T-helper 9 cell (primary cell): ENCODE measurements around the gene EBF4.

Source experiments
- DNase-seq: peaks from one replicate; pipeline ENCODE4 v3.0.0-alpha.2; 2020

Gene EBF4

GRCh38 chr20:2745060-2745910 lies 52.7 kb downstream of the EBF4 start:
- no peak for DNase-seq

GRCh38 chr20:2745936-2746635 lies 53.5 kb downstream of the EBF4 start:
- no peak for DNase-seq

- no peak for DNase-seq
These were observed 54.2 kb downstream of the EBF4 start for GRCh38 chr20:2746636-2747265.

GRCh38 chr20:2747676-2748235 lies 55.2 kb downstream of the EBF4 start:
- DNase-seq: no peak

GRCh38 chr20:2748551-2749342 lies 56.2 kb downstream of the EBF4 start:
- DNase-seq: no peak

- DNase-seq: no peak
These were observed 56.9 kb downstream of the EBF4 start for GRCh38 chr20:2749343-2749950.

- no peak for DNase-seq
These were observed 57.4 kb downstream of the EBF4 start for GRCh38 chr20:2749951-2750490.

- no peak for DNase-seq
These were observed 58.1 kb downstream of the EBF4 start for GRCh38 chr20:2750491-2751251.

- no peak for DNase-seq
These were observed 58.8 kb downstream of the EBF4 start for GRCh38 chr20:2751347-2751877.

GRCh38 chr20:2751878-2752566 lies 59.4 kb downstream of the EBF4 start:
- DNase-seq: peak; percentile 53

GRCh38 chr20:2752567-2753460 lies 60.2 kb downstream of the EBF4 start:
- peak; percentile 46 for DNase-seq

- no peak for DNase-seq
These were observed 61.0 kb downstream of the EBF4 start for GRCh38 chr20:2753461-2754040.

- DNase-seq: no peak
These were observed 61.8 kb downstream of the EBF4 start for GRCh38 chr20:2754424-2754823.

GRCh38 chr20:2755451-2756055 lies 63.0 kb downstream of the EBF4 start:
- DNase-seq: no peak

- DNase-seq: no peak
These were observed 63.6 kb downstream of the EBF4 start for GRCh38 chr20:2756056-2756611.

- DNase-seq: no peak
These were observed 64.4 kb downstream of the EBF4 start for GRCh38 chr20:2757001-2757400.

- DNase-seq: no peak
These were observed 65.4 kb downstream of the EBF4 start for GRCh38 chr20:2757969-2758368.

- DNase-seq: no peak
These were observed 66.6 kb downstream of the EBF4 start for GRCh38 chr20:2759143-2759542.
